Muscle of arm (tissue), 12 donors: ENCODE data around the gene CD47. TPM values are rescaled to one million over a fixed set of nuclear protein-coding genes. Genes with fewer than 3 reads are reported as not detected.

Source experiments
- DNase-seq: peaks from one replicate; pipeline ENCODE4 v3.0.0-alpha.2; 2013
- polyA plus RNA-seq, 12 donors: library from polyadenylated mRNA; unstranded; fragments of 120-200 nt; gene quantifications; one replicate each; pipeline ENCODE4 v1.2.1, GENCODE V29; 2013; ENCODE audit not compliant: insufficient read length in 12 of 12

Gene CD47
- polyA plus RNA-seq, 12 donors, result 49.0 to 560 (median 105) TPM

GRCh38 chr3:108093616-108094015, 2.8 kb upstream of the CD47 start:
- no peak for DNase-seq

- no peak for DNase-seq
Measured at GRCh38 chr3:108093021-108093420, 2.2 kb upstream of the CD47 start.

- DNase-seq, result no peak
Measured at GRCh38 chr3:108092501-108092900, 1.7 kb upstream of the CD47 start.

- no peak for DNase-seq
Measured at GRCh38 chr3:108091498-108092250, 843 bp upstream of the CD47 start.

- DNase-seq, result peak; percentile 72
Measured at GRCh38 chr3:108090049-108090700, 656 bp downstream of the CD47 start.

GRCh38 chr3:108089579-108089978, 1.3 kb downstream of the CD47 start:
- peak; percentile 35 for DNase-seq

- DNase-seq, result no peak
Measured at GRCh38 chr3:108088697-108089096, 2.1 kb downstream of the CD47 start.

GRCh38 chr3:108088146-108088545, 2.7 kb downstream of the CD47 start:
- DNase-seq, result no peak

GRCh38 chr3:108086653-108087052, 4.2 kb downstream of the CD47 start:
- no peak for DNase-seq

- no peak for DNase-seq
Measured at GRCh38 chr3:108085810-108086350, 5.0 kb downstream of the CD47 start.

- no peak for DNase-seq
Measured at GRCh38 chr3:108085370-108085769, 5.5 kb downstream of the CD47 start.

GRCh38 chr3:108079877-108080276, 11.0 kb downstream of the CD47 start:
- no peak for DNase-seq

GRCh38 chr3:108079043-108079442, 11.8 kb downstream of the CD47 start:
- DNase-seq, result no peak

- no peak for DNase-seq
Measured at GRCh38 chr3:108076564-108076963, 14.3 kb downstream of the CD47 start.

GRCh38 chr3:108073764-108074431, 16.9 kb downstream of the CD47 start:
- no peak for DNase-seq

- DNase-seq, result no peak
Measured at GRCh38 chr3:108071368-108071767, 19.5 kb downstream of the CD47 start.

- DNase-seq, result no peak
Measured at GRCh38 chr3:108070356-108070755, 20.5 kb downstream of the CD47 start.

GRCh38 chr3:108067768-108068167, 23.1 kb downstream of the CD47 start:
- DNase-seq, result no peak

GRCh38 chr3:108065096-108065495, 25.7 kb downstream of the CD47 start:
- no peak for DNase-seq

- DNase-seq, result no peak
Measured at GRCh38 chr3:108064293-108064887, 26.4 kb downstream of the CD47 start.

- no peak for DNase-seq
Measured at GRCh38 chr3:108062051-108062450, 28.8 kb downstream of the CD47 start.

GRCh38 chr3:108060331-108060730, 30.5 kb downstream of the CD47 start:
- DNase-seq, result no peak
